HUES6 (cell line): ENCODE results near the gene GAGE12J.
"Not testable (repeated sequence)": the region's sequence is repeated elsewhere in the genome, so short reads cannot be mapped to it uniquely, and the experiment has no call there.

Experiments
- H3K27ac ChIP-seq: 2 replicates; pipeline ENCODE4 v1.7.0; 2013; ENCODE audit warnings: low read depth, mild to moderate bottlenecking, low read length, inconsistent platforms
- H3K27me3 ChIP-seq: 2 replicates; pipeline ENCODE4 v1.6.1; 2013; ENCODE audit warnings: low read length; ENCODE audit not compliant: control insufficient read depth, insufficient read depth
- H3K36me3 ChIP-seq: 2 replicates; pipeline ENCODE4 v1.6.1; 2013; ENCODE audit warnings: low read length; ENCODE audit not compliant: control insufficient read depth, insufficient read depth
- H3K4me1 ChIP-seq: 2 replicates; pipeline ENCODE4 v1.6.1; 2013; ENCODE audit warnings: low read length; ENCODE audit not compliant: control insufficient read depth, insufficient read depth
- H3K4me3 ChIP-seq: 2 replicates; pipeline ENCODE4 v1.5.1; 2013; ENCODE audit warnings: low read depth, low read length
- H3K9ac ChIP-seq: one replicate; pipeline ENCODE4 v1.6.1; 2013; ENCODE audit warnings: mild to moderate bottlenecking, low read length
- H3K9me3 ChIP-seq: 2 replicates; pipeline ENCODE4 v1.6.1; 2013; ENCODE audit warnings: low read depth, low read length; ENCODE audit not compliant: control insufficient read depth, insufficient read depth

Gene GAGE12J

DNA sequence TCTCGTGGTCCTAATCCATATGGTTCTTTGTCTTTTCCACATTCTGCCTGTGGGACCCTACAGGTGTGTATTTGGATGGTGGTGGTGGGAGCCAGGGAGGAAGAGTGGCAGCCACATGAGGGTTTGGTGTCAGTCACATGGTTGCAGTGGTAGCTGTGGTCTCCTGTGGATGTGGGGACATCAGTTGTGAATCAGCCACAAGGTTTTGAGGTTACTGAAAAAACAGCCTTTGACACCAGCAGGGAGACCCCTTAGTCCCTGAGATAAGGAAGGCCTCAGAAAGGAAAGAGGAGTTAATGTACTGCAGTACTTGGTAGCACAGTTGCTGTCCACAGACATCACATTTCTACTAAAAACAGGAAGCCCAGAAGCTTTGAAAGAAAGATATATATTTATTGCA is 34.2 kb upstream of the GAGE12J start:
- Histone ChIP-seq H3K27ac (no peak overlapping the region), H3K9me3 (peaks cover 12% of the 10 kb centered on the region; the same call in 1 of the 2 replicates), H3K36me3 (no peaks in the 10 kb centered on the region), H3K4me3 (no peak overlapping the region), H3K27me3 (no peaks in the 10 kb centered on the region), H3K9ac (no peak overlapping the region), H3K4me1 (0 out of 2 replicates have a peak, but pooled peaks cover 3% of the 10 kb centered on the region)

DNA sequence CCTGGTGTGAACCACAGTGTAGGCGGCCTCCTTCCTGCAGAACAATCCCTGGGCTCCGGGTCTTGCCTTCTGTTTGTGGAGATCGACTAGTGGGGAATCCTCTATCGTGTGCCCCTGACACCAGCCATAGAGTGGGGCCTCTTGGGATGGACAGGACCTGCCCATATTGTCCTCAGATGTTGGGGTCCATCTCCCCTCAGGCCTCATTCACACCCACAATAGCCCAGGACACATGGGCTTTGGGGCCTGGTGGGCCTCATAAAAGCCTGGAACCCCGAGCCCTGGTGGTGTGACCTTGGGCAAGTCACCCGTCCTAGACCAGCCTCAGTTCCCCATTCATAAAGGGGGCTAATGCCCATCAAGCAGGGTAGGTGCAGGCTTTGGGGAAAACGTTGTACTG is 31.6 kb upstream of the GAGE12J start:
- H3K27me3 ChIP-seq = no peaks in the 10 kb centered on the region
- peaks cover 16% of the 10 kb centered on the region; the same call in 1 of the 2 replicates for H3K9me3 ChIP-seq
- H3K9ac ChIP-seq = no peak overlapping the region
- no peak overlapping the region for H3K27ac ChIP-seq
- no peaks in the 10 kb centered on the region for H3K36me3 ChIP-seq
- H3K4me1 ChIP-seq = 0 out of 2 replicates have a peak, but pooled peaks cover 3% of the 10 kb centered on the region
- no peak overlapping the region for H3K4me3 ChIP-seq

- H3K27me3 ChIP-seq = no peaks in the 10 kb centered on the region
- no peak overlapping the region for H3K9ac ChIP-seq
- H3K4me3 ChIP-seq = no peak overlapping the region
These were observed 30.1 kb upstream of the GAGE12J start for GRCh38 chrX:49291615-49292337.

DNA sequence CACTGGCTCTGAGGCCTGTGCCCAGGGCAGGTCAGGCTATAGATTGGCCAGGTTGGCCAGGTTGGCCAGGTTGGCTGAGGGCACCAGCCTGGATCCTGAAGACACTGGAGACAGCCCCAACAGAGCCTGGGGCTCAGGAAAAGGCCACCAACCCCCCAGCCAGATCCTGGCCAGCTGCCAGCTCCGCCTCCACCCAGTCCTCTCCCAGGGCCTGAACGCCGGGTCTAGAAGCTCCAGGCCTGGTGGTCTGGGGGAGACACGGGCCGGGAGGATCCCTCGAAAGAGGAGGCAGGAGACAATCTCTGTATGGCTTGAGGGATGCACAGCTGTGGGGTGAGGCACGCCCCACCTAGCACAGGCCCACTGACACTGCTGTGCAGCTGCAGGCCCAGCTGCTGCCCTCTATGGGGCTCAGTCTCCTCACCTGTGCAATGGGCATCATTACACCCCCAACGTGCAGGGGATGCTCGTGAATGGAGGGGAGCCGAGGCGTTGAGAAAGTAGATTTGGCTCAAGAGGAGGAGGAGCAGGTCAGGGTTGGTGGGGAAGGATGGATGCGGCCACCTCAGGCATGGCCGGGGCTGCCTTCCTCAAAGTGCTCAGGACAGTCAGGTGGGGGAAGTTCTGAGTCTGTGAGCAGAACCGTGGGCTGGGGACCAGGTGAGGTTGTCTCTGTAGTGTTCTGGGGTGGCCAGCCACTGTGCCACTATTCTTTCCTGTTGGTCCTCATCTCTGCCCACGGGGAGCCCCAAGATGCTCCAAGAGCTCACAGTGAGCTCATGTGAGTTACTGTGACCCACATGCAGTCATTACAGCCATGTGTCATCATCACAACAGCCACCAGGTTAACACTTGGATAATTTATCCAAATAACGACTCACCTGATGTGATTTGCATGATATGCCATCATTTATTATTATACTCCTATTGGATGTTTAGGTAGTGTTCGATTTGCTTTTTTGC is 29.2 kb upstream of the GAGE12J start:
- H3K9me3 ChIP-seq = peaks cover 13% of the 10 kb centered on the region; the same call in 1 of the 2 replicates
- H3K9ac ChIP-seq = no peak overlapping the region
- no peak overlapping the region for H3K4me3 ChIP-seq
- H3K27me3 ChIP-seq = no peaks in the 10 kb centered on the region
- 0 out of 2 replicates have a peak, but pooled peaks cover 3% of the 10 kb centered on the region for H3K4me1 ChIP-seq
- H3K27ac ChIP-seq = no peak overlapping the region
- no peaks in the 10 kb centered on the region for H3K36me3 ChIP-seq

More at GRCh38 chrX:49291615-49292337, 30.1 kb upstream of the GAGE12J start:
- peaks cover 16% of the 10 kb centered on the region; the same call in 1 of the 2 replicates for H3K9me3 ChIP-seq
- 0 out of 2 replicates have a peak, but pooled peaks cover 3% of the 10 kb centered on the region for H3K4me1 ChIP-seq
- no peak overlapping the region for H3K27ac ChIP-seq
- no peaks in the 10 kb centered on the region for H3K36me3 ChIP-seq

- H3K36me3 ChIP-seq, H3K27me3 ChIP-seq, H3K4me1 ChIP-seq, H3K9ac ChIP-seq, H3K9me3 ChIP-seq, H3K4me3 ChIP-seq, H3K27ac ChIP-seq: not testable (repeated sequence)
These were observed 22.5 kb upstream of the GAGE12J start for GRCh38 chrX:49299293-49299692.

- no peaks in the 10 kb centered on the region; the same call in 1 of the 2 replicates for H3K27me3 ChIP-seq
- H3K4me3 ChIP-seq = no peak overlapping the region
- peaks cover 4% of the 10 kb centered on the region; the same call in 1 of the 2 replicates for H3K4me1 ChIP-seq
- no peaks in the 10 kb centered on the region; the same call in 1 of the 2 replicates for H3K9me3 ChIP-seq
- no peak overlapping the region for H3K9ac ChIP-seq
- no peaks in the 10 kb centered on the region for H3K36me3 ChIP-seq
- H3K27ac ChIP-seq = no peak overlapping the region
These were observed 21.1 kb upstream of the GAGE12J start for GRCh38 chrX:49300703-49301102.

DNA sequence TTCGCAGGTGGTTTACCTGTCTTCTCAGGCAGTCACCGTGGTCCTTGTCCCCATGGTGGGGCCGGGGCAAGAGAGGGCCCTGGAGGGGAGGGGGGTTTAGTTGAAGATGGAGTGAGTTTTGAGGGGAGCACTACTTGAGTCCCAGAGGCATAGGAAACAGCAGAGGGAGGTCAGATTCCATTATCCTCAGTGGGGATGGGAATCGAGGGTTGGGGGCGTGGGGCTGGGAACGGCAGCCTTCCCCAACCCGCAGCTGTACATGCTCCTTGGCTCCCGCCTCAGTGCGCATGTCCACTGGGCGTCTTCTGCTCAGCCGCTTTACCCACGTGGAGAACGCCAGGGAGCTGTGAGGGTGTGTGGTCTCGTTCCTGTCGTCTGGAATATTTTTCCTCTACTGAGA is 18.5 kb upstream of the GAGE12J start, which contains the start of gene GAGE10:
Gene GAGE10 (plus strand): TSS at position 301 of the 400 bp plus-strand sequence. CDS start 1,214 bp downstream, outside the sequence.
- Histone ChIP-seq H3K36me3 (no peaks in the 10 kb centered on the region), H3K27me3 (no peaks in the 10 kb centered on the region; the same call in 1 of the 2 replicates), H3K4me3 (no peak within 1 kb of the TSS)

GRCh38 chrX:49307775-49308174 is 14.1 kb upstream of the GAGE12J start:
- H3K4me1 ChIP-seq = peaks cover 34% of the 10 kb centered on the region
- H3K9ac ChIP-seq, H3K9me3 ChIP-seq: not testable (repeated sequence)

More for the DNA sequence above, 18.5 kb upstream of the GAGE12J start, which contains the start of gene GAGE10:
- Histone ChIP-seq H3K4me1 (peaks cover 10% of the 10 kb centered on the region; the same call in 1 of the 2 replicates), H3K9me3 (peaks cover 2% of the 10 kb centered on the region; the same call in 1 of the 2 replicates), H3K9ac (no peak within 1 kb of the TSS), H3K27ac (no peak within 1 kb of the TSS)

DNA sequence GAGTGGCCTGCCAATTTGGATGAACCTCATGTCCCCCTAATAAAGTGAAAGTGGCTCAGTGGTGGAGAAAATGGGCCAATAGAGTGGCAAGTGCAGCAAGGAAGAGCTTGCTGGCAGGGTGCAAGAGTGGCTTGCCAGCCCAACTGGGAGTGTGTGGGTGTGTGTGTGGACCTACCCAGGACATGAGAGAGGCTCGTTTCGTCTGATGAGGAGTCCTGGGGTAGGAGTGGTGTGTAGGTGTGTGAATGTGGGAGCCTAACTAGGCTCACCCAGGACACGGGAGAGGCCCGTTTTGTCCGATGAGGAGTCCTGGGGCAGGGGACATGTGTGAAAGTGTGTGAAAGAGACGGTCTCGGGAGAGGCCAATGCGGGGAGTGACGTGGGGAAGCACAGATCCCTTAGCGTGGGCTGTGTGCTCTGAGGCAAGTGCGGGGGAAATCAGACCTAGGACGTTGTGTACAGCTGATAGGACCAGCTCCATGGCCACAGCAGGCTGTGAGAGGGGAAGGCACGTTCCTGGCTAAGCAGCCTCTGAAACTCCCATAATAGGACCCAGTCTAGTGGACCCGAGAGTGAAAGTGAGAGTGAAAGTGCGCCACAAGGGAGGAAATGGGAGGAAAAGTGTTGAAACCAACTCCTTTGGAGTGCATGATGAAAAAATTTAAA is 13.1 kb upstream of the GAGE12J start:
- Histone ChIP-seq H3K9ac (peak overlapping the region; percentile 68), H3K27ac (peak overlapping the region; percentile 61; the same call in 1 of the 2 replicates)

More at GRCh38 chrX:49307775-49308174, 14.1 kb upstream of the GAGE12J start:
- not testable (repeated sequence) for H3K4me3 ChIP-seq, H3K27ac ChIP-seq, H3K36me3 ChIP-seq, H3K27me3 ChIP-seq

DNA sequence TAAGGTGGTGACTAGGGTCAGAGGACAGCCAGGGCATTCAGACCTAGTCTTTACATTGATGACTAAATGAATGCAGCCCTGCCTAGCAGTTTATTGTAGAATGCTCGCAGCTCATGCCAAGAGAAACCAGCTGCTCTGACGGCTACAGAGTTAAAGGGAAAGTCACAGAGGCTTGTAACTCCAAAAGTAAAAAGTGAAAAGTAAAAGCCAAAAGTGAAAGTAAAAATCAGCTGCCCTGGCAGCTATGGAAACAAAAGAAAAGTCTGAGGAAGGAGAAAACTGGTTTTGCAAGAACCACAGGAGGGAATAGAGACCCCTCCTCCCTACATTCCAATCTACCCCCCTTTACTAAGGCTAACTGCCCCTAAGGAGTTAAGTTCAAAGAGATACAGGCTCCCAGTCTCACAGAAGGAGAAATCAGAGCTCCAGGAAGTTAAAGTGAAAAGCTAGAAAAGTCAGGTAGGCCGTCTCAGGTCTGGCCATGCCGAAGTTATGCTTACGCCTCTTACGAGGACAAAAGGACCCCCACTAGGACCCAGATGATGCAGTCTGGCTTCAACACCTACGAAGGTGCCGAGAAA is 12.3 kb upstream of the GAGE12J start:
- Histone ChIP-seq H3K4me1 (peaks cover 34% of the 10 kb centered on the region), H3K27me3 (peaks cover 2% of the 10 kb centered on the region; the same call in 1 of the 2 replicates), H3K36me3 (no peaks in the 10 kb centered on the region), H3K9me3 (peaks cover 8% of the 10 kb centered on the region; the same call in 1 of the 2 replicates), H3K27ac (peak overlapping the region; percentile 61; the same call in 1 of the 2 replicates), H3K4me3 (peak overlapping the region; percentile 38), H3K9ac (peak overlapping the region; percentile 68)

More for the DNA sequence above, 13.1 kb upstream of the GAGE12J start:
- Histone ChIP-seq H3K9me3 (peaks cover 8% of the 10 kb centered on the region; the same call in 1 of the 2 replicates), H3K4me1 (peaks cover 34% of the 10 kb centered on the region), H3K4me3 (peak overlapping the region; percentile 38), H3K27me3 (peaks cover 2% of the 10 kb centered on the region; the same call in 1 of the 2 replicates), H3K36me3 (no peaks in the 10 kb centered on the region)
